ENCODE measurements around the gene CECR2. TPM values are rescaled to one million over a fixed set of nuclear protein-coding genes. Genes with fewer than 3 reads are reported as not detected.

CECR2 gene
- total RNA-seq, 1 donor from 2014 or later: 67.8 TPM

DNA sequence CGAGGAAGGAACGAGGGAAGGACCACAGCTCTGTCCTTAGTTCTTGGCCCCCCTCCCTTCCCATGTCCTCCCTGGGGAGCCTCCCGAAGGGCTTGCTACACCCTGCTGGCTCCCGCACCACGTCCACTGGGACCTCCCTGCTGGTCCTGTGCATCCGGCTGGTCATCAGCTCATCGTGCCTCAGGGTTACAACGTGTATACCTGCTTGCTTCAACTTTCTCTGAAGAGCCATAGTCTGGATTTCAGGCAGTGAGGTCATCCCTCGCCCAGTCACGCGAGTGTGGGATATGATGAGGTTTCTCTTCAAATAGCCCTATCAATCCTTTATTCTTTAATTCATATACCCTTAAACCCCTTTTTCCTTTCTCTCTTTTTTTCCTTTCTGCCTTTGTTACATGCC is 21.5 kb upstream of the CECR2 start:
- peaks cover 2% of the 10 kb centered on the region for H3K9me3 Mint-ChIP-seq
- no peak overlapping the region for H3K4me3 ChIP-seq
- H3K4me3 Mint-ChIP-seq: no peak overlapping the region
- no peaks in the 10 kb centered on the region for H3K36me3 ChIP-seq
- no peaks in the 10 kb centered on the region for H3K9me3 ChIP-seq (ENCODE audit: low read depth)
- no peak overlapping the region for H3K27ac Mint-ChIP-seq
- H3K27me3 ChIP-seq: no peaks in the 10 kb centered on the region
- no peaks in the 10 kb centered on the region for H3K4me1 ChIP-seq
- no peaks in the 10 kb centered on the region for H3K36me3 Mint-ChIP-seq
- H2AFZ ChIP-seq (replicated peaks): no peak overlapping the region
- no peaks in the 10 kb centered on the region for H3F3A ChIP-seq (ENCODE audit: low read depth)
- no peak overlapping the region for H3K4me2 ChIP-seq
- H3K27ac ChIP-seq: no peak overlapping the region
- no peak overlapping the region for H3K9ac ChIP-seq
- H3K27me3 Mint-ChIP-seq (ENCODE audit: insufficient read depth, low read depth): peaks cover 5% of the 10 kb centered on the region
- no peaks in the 10 kb centered on the region for H3K79me2 ChIP-seq (ENCODE audit: low read depth)
- no peak for DNase-seq (ENCODE audit: low spot score)
- no peaks in the 10 kb centered on the region for H4K20me1 ChIP-seq (ENCODE audit: low read depth)
- TF ChIP-seq EZH2phosphoT487 (IDR thresholded peaks at IDR 0.05) (no peak), EZH2 (IDR thresholded peaks at IDR 0.05) (no peak)
- TF ChIP-seq, protein P1, sequence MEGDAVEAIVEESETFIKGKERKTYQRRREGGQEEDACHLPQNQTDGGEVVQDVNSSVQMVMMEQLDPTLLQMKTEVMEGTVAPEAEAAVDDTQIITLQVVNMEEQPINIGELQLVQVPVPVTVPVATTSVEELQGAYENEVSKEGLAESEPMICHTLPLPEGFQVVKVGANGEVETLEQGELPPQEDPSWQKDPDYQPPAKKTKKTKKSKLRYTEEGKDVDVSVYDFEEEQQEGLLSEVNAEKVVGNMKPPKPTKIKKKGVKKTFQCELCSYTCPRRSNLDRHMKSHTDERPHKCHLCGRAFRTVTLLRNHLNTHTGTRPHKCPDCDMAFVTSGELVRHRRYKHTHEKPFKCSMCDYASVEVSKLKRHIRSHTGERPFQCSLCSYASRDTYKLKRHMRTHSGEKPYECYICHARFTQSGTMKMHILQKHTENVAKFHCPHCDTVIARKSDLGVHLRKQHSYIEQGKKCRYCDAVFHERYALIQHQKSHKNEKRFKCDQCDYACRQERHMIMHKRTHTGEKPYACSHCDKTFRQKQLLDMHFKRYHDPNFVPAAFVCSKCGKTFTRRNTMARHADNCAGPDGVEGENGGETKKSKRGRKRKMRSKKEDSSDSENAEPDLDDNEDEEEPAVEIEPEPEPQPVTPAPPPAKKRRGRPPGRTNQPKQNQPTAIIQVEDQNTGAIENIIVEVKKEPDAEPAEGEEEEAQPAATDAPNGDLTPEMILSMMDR (IDR thresholded peaks at IDR 0.05): no peak
- H3K4me1 Mint-ChIP-seq: peaks cover 6% of the 10 kb centered on the region

DNA sequence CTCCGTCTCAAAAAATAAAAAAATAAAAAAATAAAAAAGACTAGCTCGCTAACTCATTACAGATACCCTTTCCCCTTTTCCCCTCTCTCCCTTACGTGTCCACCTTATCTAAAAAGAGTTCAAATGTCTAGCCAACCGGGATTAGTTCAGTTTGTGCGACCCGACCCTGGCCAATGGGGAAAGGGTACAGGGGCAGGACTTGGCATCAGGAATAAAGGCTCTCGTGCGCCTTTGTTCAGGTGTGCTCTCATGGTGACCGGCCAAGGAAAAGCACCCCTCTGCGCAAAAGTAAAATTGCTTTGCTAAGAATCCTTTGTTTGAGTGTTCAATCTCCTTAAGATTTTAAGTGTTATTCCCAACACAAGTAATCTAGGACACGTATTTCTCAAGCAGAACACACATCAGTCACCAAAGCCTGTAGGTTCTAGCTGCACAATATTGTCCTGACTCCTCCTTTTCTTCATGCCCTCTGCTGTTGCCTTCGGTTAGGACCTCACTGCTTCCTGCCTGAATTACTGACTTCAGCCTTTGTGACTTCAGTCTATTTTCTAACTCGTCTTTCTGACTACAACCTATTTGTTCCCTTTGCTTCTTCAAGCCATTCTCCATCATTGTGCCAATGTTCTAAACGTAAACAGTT is 20.7 kb upstream of the CECR2 start:
- Mint-ChIP-seq H3K9me3 (peaks cover 2% of the 10 kb centered on the region), H3K27me3 (ENCODE audit: insufficient read depth, low read depth) (peaks cover 5% of the 10 kb centered on the region), H3K4me1 (peaks cover 6% of the 10 kb centered on the region), H3K36me3 (no peaks in the 10 kb centered on the region), H3K4me3 (no peak overlapping the region), H3K27ac (no peak overlapping the region)
- no peak for TF ChIP-seq EZH2 (IDR thresholded peaks at IDR 0.05)
- TF ChIP-seq, protein P1 (IDR thresholded peaks at IDR 0.05): no peak
- H3K4me1 ChIP-seq: no peaks in the 10 kb centered on the region
- DNase-seq (ENCODE audit: low spot score): no peak
- H3F3A ChIP-seq (ENCODE audit: low read depth): no peaks in the 10 kb centered on the region
- no peak overlapping the region for H3K4me2 ChIP-seq
- no peaks in the 10 kb centered on the region for H3K27me3 ChIP-seq
- no peaks in the 10 kb centered on the region for H3K79me2 ChIP-seq (ENCODE audit: low read depth)
- peak overlapping the region; percentile 11 for H2AFZ ChIP-seq (replicated peaks)
- H4K20me1 ChIP-seq (ENCODE audit: low read depth): no peaks in the 10 kb centered on the region
- H3K27ac ChIP-seq: no peak overlapping the region
- no peaks in the 10 kb centered on the region for H3K36me3 ChIP-seq
- H3K9ac ChIP-seq: no peak overlapping the region
- no peak overlapping the region for H3K4me3 ChIP-seq
- no peaks in the 10 kb centered on the region for H3K9me3 ChIP-seq (ENCODE audit: low read depth)

DNA sequence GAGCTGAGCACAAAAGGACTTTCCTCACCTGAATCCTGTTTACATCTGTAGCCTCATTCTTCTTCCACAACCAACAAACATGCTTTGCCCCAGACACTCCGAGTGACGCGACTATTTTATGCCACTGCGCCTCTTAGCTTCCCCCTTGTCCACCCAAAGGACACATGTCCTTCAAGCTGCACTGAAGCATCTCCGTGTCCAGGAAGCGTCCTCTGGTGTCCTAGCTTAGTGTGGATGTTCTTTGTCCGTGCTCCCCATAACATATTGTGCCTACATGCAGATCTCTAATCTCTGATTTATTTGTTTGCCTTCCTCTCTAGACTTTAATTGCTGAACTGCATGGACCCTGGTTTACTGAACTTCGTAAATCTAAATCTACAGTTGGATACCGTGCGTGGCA is 20.1 kb upstream of the CECR2 start:
- Mint-ChIP-seq H3K9me3 (peaks cover 2% of the 10 kb centered on the region), H3K27ac (no peak overlapping the region), H3K36me3 (no peaks in the 10 kb centered on the region), H3K27me3 (ENCODE audit: insufficient read depth, low read depth) (peaks cover 5% of the 10 kb centered on the region), H3K4me1 (peaks cover 6% of the 10 kb centered on the region), H3K4me3 (no peak overlapping the region)
- Histone ChIP-seq H3K79me2 (ENCODE audit: low read depth) (no peaks in the 10 kb centered on the region), H4K20me1 (ENCODE audit: low read depth) (no peaks in the 10 kb centered on the region), H3K4me3 (no peak overlapping the region), H3K27ac (no peak overlapping the region), H3K36me3 (no peaks in the 10 kb centered on the region), H3K4me1 (no peaks in the 10 kb centered on the region), H3F3A (ENCODE audit: low read depth) (no peaks in the 10 kb centered on the region), H3K9ac (no peak overlapping the region), H3K9me3 (ENCODE audit: low read depth) (no peaks in the 10 kb centered on the region), H3K4me2 (no peak overlapping the region), H3K27me3 (no peaks in the 10 kb centered on the region), H2AFZ (replicated peaks) (peak overlapping the region; percentile 11)
- DNase-seq (ENCODE audit: low spot score): no peak
- TF ChIP-seq EZH2phosphoT487 (IDR thresholded peaks at IDR 0.05): no peak
- no peak for TF ChIP-seq EZH2 (IDR thresholded peaks at IDR 0.05)
- TF ChIP-seq, protein P1 (IDR thresholded peaks at IDR 0.05): no peak

Data from neural progenitor cell (in vitro differentiated cells).